Measurements from ENCODE around the gene SNCA.

GRCh38 chr4:89727238-89727637, 109.7 kb downstream of the SNCA start:
- TF ChIP-seq CTCF (IDR thresholded peaks at IDR 0.05) (no peak), POLR2A (IDR thresholded peaks at IDR 0.05) (no peak), POLR2AphosphoS5 (IDR thresholded peaks at IDR 0.05) (no peak)

Measured in upper lobe of left lung (tissue), 4 donors.